ENCODE results near the gene SPATS2L.

DNA sequence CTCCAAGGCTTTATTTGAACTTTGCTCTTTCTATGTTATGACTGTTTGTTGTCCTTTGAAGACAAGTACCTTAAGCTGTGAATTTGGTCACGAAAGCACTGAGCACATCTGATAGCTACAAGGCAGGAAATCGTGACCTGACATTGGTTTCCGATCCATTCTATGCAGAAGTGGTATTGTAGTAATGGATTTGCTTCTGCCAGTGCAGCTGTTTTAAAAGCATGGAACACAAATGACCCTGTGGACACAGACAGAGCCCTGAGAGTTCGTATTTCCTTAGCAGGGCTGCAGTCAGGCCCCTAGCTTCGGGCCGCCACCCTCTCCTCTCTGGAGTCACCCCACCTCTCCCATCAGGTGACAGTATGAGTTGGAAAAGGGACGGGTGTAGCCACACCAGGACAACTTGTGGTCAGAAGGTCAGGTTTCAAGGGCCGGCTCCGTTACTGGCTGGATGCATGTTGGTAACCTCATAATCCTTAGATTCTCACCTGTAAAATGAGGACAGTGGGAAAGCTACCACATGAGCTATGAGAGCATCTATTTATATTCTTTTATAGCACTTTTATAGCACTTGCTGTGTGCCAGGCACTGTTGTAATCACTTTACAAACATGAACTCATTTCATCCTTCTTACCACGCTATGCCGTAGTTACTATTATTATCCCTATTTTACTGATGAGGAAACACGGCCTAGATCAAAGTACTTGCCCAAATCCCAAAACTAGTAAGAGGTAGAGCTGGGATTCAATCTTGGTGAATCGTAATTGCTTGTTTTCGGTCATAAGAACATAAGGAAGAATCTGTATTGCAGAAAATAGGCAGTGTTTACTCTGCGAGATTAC lies 70.2 kb downstream of the SPATS2L start:
- TF ChIP-seq, protein P1, sequence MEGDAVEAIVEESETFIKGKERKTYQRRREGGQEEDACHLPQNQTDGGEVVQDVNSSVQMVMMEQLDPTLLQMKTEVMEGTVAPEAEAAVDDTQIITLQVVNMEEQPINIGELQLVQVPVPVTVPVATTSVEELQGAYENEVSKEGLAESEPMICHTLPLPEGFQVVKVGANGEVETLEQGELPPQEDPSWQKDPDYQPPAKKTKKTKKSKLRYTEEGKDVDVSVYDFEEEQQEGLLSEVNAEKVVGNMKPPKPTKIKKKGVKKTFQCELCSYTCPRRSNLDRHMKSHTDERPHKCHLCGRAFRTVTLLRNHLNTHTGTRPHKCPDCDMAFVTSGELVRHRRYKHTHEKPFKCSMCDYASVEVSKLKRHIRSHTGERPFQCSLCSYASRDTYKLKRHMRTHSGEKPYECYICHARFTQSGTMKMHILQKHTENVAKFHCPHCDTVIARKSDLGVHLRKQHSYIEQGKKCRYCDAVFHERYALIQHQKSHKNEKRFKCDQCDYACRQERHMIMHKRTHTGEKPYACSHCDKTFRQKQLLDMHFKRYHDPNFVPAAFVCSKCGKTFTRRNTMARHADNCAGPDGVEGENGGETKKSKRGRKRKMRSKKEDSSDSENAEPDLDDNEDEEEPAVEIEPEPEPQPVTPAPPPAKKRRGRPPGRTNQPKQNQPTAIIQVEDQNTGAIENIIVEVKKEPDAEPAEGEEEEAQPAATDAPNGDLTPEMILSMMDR (IDR thresholded peaks at IDR 0.05) = no peak
- TF ChIP-seq POLR2A (IDR thresholded peaks at IDR 0.05) = no peak
